Measurements from ENCODE around the gene SIN3A.
A peak's percentile ranks its signal among the peaks of the same experiment; 100 is the strongest.

Gene SIN3A

GRCh38 chr15:75380773-75381172, 70.7 kb downstream of the SIN3A start:
- Mint-ChIP-seq H3K36me3 (peaks cover 59% of the 10 kb centered on the region), H3K4me1 (peaks cover 3% of the 10 kb centered on the region), H3K4me3 (no peak overlapping the region), H3K27ac (no peak overlapping the region), H3K27me3 (no peaks in the 10 kb centered on the region), H3K9me3 (no peaks in the 10 kb centered on the region)
- CTCF ChIA-PET: interaction anchor here (1.2 to 1.9 kb wide), 2 partner anchors 13 kb away, joined by 3 to 8 read pairs; partner anchors contain the start of gene MAN2C1
- DNase-seq: no peak

GRCh38 chr15:75371901-75372688, 79.4 kb downstream of the SIN3A start:
- peaks cover 60% of the 10 kb centered on the region for H3K36me3 Mint-ChIP-seq
- peaks cover 24% of the 10 kb centered on the region for H3K4me1 Mint-ChIP-seq
- no peak overlapping the region for H3K4me3 Mint-ChIP-seq
- no peak for DNase-seq
- peaks cover 3% of the 10 kb centered on the region for H3K27me3 Mint-ChIP-seq
- CTCF ChIA-PET: no interaction called here
- no peaks in the 10 kb centered on the region for H3K9me3 Mint-ChIP-seq
- H3K27ac Mint-ChIP-seq: peak overlapping the region; percentile 65

- CTCF ChIA-PET: no interaction called here
These were observed 80.0 kb downstream of the SIN3A start for GRCh38 chr15:75371486-75371885.

GRCh38 chr15:75369897-75370581, 81.5 kb downstream of the SIN3A start:
- peak overlapping the region; percentile 97 for H3K27ac Mint-ChIP-seq
- peaks cover 48% of the 10 kb centered on the region for H3K36me3 Mint-ChIP-seq
- H3K4me3 Mint-ChIP-seq: peak overlapping the region; percentile 88

More at GRCh38 chr15:75371486-75371885, 80.0 kb downstream of the SIN3A start:
- Mint-ChIP-seq H3K36me3 (peaks cover 60% of the 10 kb centered on the region), H3K9me3 (no peaks in the 10 kb centered on the region), H3K27ac (no peak overlapping the region), H3K4me3 (no peak overlapping the region), H3K27me3 (peaks cover 3% of the 10 kb centered on the region), H3K4me1 (peaks cover 30% of the 10 kb centered on the region)
- no peak for DNase-seq

GRCh38 chr15:75368689-75369239, 82.7 kb downstream of the SIN3A start:
- peaks cover 45% of the 10 kb centered on the region for H3K36me3 Mint-ChIP-seq
- CTCF ChIA-PET: interaction anchor here (1.0 to 4.3 kb wide), 18 partner anchors 11 to 364 kb away, joined by 3 to 62 read pairs (median 7); partner anchors contain the start of genes IMP3, NEIL1 and SNX33
- peaks cover 30% of the 10 kb centered on the region for H3K4me1 Mint-ChIP-seq
- H3K27ac Mint-ChIP-seq: peak overlapping the region; percentile 97
- H3K9me3 Mint-ChIP-seq: no peaks in the 10 kb centered on the region
- peaks cover 3% of the 10 kb centered on the region for H3K27me3 Mint-ChIP-seq
- DNase-seq: peak; percentile 38
- H3K4me3 Mint-ChIP-seq: peak overlapping the region; percentile 88

More at GRCh38 chr15:75369897-75370581, 81.5 kb downstream of the SIN3A start:
- DNase-seq: no peak
- Mint-ChIP-seq H3K4me1 (peaks cover 30% of the 10 kb centered on the region), H3K27me3 (peaks cover 3% of the 10 kb centered on the region), H3K9me3 (no peaks in the 10 kb centered on the region)
- CTCF ChIA-PET: interaction anchor here (1.0 to 4.3 kb wide), 5 partner anchors 34 to 363 kb away, joined by 3 to 62 read pairs (median 4); partner anchors contain the start of gene IMP3

- peak; percentile 96 for DNase-seq
- CTCF ChIA-PET: interaction anchor here (0.6 to 4.3 kb wide), 37 partner anchors 9 to 433 kb away, joined by 3 to 62 read pairs (median 4); partner anchors contain the start of genes C15orf39, COMMD4, IMP3 and NEIL1
- Mint-ChIP-seq H3K36me3 (peaks cover 45% of the 10 kb centered on the region), H3K27ac (peak within 1 kb of the TSS; percentile 97), H3K4me1 (peaks cover 30% of the 10 kb centered on the region), H3K9me3 (no peaks in the 10 kb centered on the region), H3K27me3 (peaks cover 3% of the 10 kb centered on the region), H3K4me3 (peak within 1 kb of the TSS; percentile 88)
These were observed 83.4 kb downstream of the SIN3A start, which contains the start of gene MAN2C1 for GRCh38 chr15:75367913-75368688. TSS of gene MAN2C1 (minus strand) at chr15:75368607. CDS start at chr15:75368583, 24 bp downstream.

GRCh38 chr15:75367406-75367912, 84.0 kb downstream of the SIN3A start:
- Mint-ChIP-seq H3K4me3 (peak overlapping the region; percentile 88), H3K4me1 (peaks cover 30% of the 10 kb centered on the region), H3K9me3 (no peaks in the 10 kb centered on the region), H3K27ac (peak overlapping the region; percentile 97), H3K27me3 (peaks cover 3% of the 10 kb centered on the region), H3K36me3 (peaks cover 43% of the 10 kb centered on the region)
- CTCF ChIA-PET: interaction anchor here (0.6 to 4.3 kb wide), 32 partner anchors 8 to 434 kb away, joined by 3 to 62 read pairs (median 5); partner anchors contain the start of genes C15orf39, COMMD4, IMP3 and SIN3A
- no peak for DNase-seq

GRCh38 chr15:75367006-75367405, 84.5 kb downstream of the SIN3A start:
- Mint-ChIP-seq H3K4me3 (peak overlapping the region; percentile 88), H3K36me3 (peaks cover 43% of the 10 kb centered on the region), H3K4me1 (peaks cover 30% of the 10 kb centered on the region), H3K27me3 (peaks cover 3% of the 10 kb centered on the region), H3K27ac (no peak overlapping the region), H3K9me3 (no peaks in the 10 kb centered on the region)
- DNase-seq: no peak
- CTCF ChIA-PET: interaction anchor here (0.6 to 4.3 kb wide), 20 partner anchors 8 to 428 kb away, joined by 3 to 62 read pairs (median 8); partner anchors contain the start of genes IMP3, SIN3A and SNX33

- no peak for DNase-seq
- Mint-ChIP-seq H3K4me1 (peaks cover 30% of the 10 kb centered on the region), H3K4me3 (no peak overlapping the region), H3K27me3 (peaks cover 3% of the 10 kb centered on the region), H3K27ac (no peak overlapping the region), H3K36me3 (peaks cover 36% of the 10 kb centered on the region), H3K9me3 (no peaks in the 10 kb centered on the region)
- CTCF ChIA-PET: interaction anchor here (1.4 to 4.3 kb wide), 3 partner anchors 10 to 317 kb away, joined by 3 to 62 read pairs (median 13); no protein-coding TSS in a partner anchor
These were observed 85.3 kb downstream of the SIN3A start for GRCh38 chr15:75366163-75366562.

GRCh38 chr15:75364881-75365280, 86.6 kb downstream of the SIN3A start:
- peaks cover 30% of the 10 kb centered on the region for H3K4me1 Mint-ChIP-seq
- H3K36me3 Mint-ChIP-seq: peaks cover 35% of the 10 kb centered on the region

GRCh38 chr15:75363786-75364185, 87.7 kb downstream of the SIN3A start:
- peaks cover 19% of the 10 kb centered on the region for H3K4me1 Mint-ChIP-seq
- CTCF ChIA-PET: no interaction called here
- no peak for DNase-seq
- H3K27ac Mint-ChIP-seq: no peak overlapping the region
- H3K4me3 Mint-ChIP-seq: no peak overlapping the region
- H3K9me3 Mint-ChIP-seq: no peaks in the 10 kb centered on the region
- peaks cover 25% of the 10 kb centered on the region for H3K36me3 Mint-ChIP-seq
- H3K27me3 Mint-ChIP-seq: peaks cover 3% of the 10 kb centered on the region

More at GRCh38 chr15:75364881-75365280, 86.6 kb downstream of the SIN3A start:
- DNase-seq: no peak
- CTCF ChIA-PET: interaction anchor here (1.4 kb wide), 1 partner anchor 276 kb away, joined by 3 read pairs; no protein-coding TSS in a partner anchor
- H3K27me3 Mint-ChIP-seq: peaks cover 3% of the 10 kb centered on the region
- no peak overlapping the region for H3K27ac Mint-ChIP-seq
- no peak overlapping the region for H3K4me3 Mint-ChIP-seq
- no peaks in the 10 kb centered on the region for H3K9me3 Mint-ChIP-seq

- Mint-ChIP-seq H3K4me3 (no peak overlapping the region), H3K27me3 (no peaks in the 10 kb centered on the region), H3K9me3 (no peaks in the 10 kb centered on the region), H3K4me1 (peaks cover 14% of the 10 kb centered on the region), H3K27ac (no peak overlapping the region), H3K36me3 (peaks cover 21% of the 10 kb centered on the region)
- DNase-seq: no peak
- CTCF ChIA-PET: no interaction called here
These were observed 88.7 kb downstream of the SIN3A start for GRCh38 chr15:75362642-75363249.
